NCI-H345 treated with DMSO at 0.1 percent for 48 hours (cell line): ENCODE results near the gene HIGD2A.
"Not testable (repeated sequence)": the region's sequence is repeated elsewhere in the genome, so short reads cannot be mapped to it uniquely, and the experiment has no call there.

Experiments
- DNase-seq: peaks from one replicate; lab custom pipeline; 2025; ENCODE audit not compliant: unreplicated experiment; lab: John Stamatoyannopoulos, UW

HIGD2A gene

GRCh38 chr5:176394096-176394495 is 5.5 kb downstream of the HIGD2A start:
- no peak for DNase-seq

GRCh38 chr5:176394881-176395675 is 6.5 kb downstream of the HIGD2A start:
- DNase-seq, result no peak

- DNase-seq, result no peak
These were observed 7.8 kb downstream of the HIGD2A start for GRCh38 chr5:176396330-176396729.

GRCh38 chr5:176397736-176398420 is 9.3 kb downstream of the HIGD2A start:
- no peak for DNase-seq

- no peak for DNase-seq
These were observed 12.0 kb downstream of the HIGD2A start for GRCh38 chr5:176400382-176401156.

DNA sequence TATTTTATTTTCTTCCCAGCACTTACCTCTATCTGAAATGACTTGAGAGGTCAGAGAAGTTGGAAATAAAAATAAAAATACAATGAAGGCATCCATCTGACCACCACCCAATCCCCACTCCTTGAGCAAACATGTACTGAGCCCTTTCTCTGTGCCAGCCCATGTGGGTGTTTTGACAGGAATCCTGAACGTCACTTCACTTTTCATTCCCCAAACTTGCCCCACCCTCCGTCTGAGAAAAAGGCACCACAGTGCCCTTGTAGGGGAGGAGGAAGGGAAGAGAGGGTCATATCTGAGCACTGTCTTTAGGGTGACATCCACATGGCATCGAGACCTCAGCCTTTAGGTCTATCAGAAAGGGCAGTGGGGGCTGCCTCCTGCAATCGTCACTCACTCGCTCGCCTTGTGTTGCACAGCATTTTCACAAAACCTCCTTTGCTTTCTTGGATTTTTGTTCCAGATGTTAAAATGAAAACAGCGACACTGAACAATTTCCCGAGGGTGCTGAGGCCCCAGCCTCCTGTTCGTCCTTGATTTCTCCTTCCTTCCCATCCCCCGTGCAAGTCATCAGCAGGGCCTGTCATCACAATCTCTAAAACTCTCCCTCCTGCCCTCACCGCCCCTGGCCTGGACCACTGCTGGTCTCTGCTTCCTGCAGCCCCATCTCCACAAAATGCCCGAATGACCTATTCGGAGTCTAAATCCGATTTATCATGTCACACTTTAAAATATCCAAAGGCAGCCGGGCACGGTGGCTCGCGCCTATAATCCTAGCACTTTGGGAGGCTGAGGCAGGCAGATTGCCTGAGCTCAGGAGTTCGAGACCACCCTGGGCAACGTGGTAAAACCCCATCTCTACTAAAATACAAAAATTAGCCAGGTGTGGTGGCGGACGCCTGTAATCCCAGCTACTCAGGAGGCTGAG is 13.0 kb downstream of the HIGD2A start:
- no peak for DNase-seq

DNA sequence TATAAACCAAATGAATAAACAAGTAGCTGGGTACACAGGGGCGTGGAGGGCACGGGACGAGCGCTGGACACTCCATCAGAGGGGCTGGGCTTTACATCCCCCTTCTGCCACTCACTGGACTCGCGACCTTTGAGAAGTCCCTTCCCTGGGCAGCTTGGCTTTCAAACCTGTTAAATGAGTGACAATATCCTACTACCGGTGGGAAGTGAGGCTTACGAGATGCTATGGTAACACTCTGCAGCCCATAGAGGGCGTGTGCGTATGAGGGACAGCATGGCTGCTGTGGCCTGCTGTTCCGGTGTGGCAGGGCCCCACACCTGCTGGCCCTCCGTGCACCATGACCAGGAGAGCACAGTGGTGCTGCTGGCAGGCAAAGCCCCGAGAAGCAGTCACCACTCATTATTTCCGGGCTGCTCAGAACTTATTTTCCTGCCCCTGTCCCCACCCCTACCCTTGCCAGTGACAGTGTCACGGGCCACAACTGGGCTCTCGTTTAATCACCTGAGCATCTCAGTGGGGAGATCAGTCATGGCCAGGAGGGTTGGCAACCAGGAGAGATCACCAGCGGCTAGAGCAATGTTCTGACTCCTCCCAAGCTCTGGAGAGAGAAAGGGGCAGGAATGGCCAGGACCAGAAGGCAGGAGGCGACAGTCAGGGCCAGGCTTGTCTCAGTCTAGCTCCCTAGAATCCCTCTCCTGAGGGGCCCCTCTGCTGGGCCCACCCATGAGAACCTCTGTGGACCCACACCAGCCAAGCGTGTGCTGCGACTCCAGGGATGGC is 17.3 kb downstream of the HIGD2A start:
- no peak for DNase-seq

GRCh38 chr5:176406436-176407052 is 18.0 kb downstream of the HIGD2A start:
- no peak for DNase-seq

DNA sequence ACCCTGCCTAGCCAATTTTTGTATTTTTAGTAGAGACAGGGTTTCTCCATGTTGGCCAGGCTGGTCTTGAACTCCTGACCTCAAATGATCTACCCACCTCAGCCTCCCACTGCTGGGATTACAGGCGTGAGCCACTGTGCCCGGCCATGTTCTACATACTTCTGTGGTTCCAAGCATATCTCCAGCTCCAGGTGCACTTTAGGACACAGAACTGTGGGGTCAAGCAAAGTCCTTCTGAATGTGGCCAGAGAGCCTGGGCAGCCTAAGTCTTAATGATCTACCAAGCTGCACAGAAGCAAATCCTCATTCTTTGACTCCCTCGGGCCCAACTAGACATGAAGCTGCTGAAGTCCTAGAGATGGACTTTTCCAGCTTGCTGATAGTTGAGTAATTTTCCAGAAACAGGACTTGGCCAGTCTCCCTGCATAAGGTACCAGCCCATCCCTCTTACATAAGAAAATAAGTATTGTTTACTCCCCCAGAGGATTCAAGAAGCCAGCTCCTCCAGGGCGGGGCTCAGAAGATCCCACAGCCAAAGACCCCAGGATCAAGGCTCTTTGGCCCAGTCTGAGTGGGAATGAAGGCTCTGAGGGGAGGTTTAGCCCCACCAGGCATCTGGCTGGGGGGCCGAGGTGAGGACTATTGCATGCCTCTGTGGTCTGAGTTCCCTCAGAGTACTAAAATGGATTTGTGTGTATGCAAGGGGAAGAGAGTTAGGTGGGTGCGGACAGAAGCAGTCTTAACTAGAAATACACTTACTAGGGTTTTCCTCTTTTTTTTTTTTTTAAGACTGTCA is 19.1 kb downstream of the HIGD2A start:
- DNase-seq, result no peak

DNA sequence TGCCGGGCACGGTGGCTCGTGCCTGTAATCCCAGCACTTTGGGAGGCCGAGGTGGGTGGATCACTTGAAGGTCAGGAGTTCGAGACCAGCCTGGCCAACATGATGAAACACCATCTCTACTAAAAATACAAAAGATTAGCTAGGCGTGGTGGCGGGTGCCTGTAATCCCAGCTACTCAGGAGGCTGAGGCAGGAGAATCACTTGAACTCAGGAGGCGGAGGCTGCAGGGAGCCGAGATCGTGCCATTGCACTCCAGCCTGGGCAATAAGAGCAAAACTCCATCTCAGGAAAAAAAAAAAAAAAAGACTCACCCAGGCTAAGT is 19.7 kb downstream of the HIGD2A start:
- DNase-seq, result not testable (repeated sequence)

DNA sequence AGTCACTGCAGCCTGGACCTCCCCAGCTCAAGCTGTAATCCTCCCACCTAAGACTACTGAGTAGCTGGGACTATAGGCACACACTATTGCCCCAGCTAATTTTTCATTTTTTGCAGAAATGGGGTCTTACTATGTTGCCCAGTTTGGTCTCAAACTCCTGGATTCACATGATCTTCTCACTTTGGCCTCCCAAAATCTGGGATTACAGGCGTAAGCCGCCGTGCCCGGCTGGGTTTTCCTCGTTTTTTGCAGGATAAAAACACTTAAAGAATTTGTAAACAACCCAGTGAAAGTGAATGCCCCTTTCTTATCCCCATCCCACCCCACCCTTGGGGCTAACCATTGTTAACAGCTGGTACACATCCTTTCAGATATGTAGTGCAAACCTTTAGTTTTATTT is 20.0 kb downstream of the HIGD2A start:
- no peak for DNase-seq

DNA sequence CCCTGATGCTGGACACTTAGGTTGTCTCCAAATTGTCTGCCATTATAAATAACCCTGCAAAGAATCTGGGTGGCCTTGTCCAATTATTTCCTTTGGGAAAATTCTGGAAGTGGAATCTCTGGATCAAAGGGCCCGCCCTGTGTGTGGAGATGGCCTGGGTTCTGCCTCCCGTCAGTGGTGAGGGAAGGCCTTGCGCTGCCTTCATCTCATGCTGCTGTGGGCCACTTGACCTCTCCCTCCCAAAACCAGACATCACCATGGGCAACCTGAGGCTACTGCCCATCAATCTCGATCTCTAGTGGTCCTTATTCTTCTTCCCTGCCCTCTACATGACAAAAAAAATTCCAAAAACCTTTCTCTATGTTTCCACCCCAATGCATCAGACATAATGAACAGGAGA is 21.2 kb downstream of the HIGD2A start:
- no peak for DNase-seq

DNA sequence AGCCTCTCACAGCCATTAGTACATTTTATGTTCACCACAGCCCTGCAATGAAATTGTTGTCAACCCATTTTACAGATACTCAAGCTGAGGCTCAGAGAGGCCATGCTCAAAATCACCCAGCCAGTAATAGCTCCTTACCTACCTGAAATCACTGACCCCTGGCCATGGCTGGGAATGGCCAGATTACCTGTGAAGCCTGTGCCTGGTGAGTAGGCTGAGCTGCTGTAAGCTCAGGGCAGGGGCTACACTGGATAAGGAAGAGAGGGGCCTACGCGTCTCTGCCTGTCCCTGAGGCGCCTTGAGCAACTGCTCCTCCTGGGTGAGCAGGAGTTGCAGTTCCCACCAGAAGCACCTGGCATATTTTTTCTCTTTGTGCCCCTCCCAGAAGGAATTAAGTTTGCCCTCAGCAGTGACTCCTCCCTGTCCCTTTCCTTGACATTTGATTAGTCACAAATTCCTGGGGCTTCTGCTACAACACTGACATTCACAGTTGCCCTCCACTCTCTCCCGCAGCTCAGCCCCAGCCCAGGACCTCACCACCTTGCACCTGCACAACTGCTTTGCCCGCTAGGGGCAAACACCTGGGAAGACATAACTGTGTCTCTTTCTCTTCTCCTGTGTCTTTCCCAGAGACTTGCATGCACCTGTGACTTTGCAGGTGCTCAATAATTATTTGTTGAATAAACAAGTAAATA is 22.1 kb downstream of the HIGD2A start:
- DNase-seq, result no peak

GRCh38 chr5:176412517-176413254 is 24.1 kb downstream of the HIGD2A start:
- DNase-seq, result no peak

DNA sequence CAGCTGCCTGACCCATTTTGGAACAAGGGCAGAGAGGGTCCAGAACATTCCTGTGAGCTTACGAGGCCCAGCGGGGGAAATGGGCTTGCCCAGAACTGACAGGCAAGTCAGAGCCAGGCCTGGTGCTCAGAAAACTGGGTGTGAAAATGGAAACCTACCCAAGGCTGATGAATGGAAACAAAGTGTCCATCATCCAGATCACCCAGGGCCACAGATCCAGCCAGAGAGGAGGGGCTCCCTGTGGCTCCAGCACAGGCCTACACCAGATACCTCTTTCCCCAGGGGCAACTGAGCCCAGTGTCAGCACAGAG is 24.7 kb downstream of the HIGD2A start:
- DNase-seq, result no peak

GRCh38 chr5:176413709-176414191 is 25.2 kb downstream of the HIGD2A start:
- no peak for DNase-seq

DNA sequence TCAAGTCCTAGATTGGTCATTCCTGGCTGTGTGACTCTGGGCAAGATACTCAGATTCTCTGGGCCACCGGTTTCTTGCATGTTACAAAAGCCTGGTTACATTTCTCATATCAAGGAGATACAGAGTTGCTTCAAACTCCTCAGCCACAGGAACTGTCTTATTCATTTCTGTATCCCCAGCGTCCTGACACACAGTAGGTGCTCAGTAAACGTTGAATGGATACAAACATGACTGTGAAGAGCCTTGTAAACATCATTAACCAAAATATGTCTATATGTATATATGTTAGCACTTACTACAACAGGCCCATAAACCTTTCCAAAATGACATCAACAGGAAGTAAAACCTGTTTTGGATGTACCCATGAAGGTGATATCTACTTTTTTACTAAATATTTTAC is 26.2 kb downstream of the HIGD2A start:
- no peak for DNase-seq
